Neural crest cell (in vitro differentiated cells): ENCODE measurements around the gene SRRM3. TPM values are rescaled to one million over a fixed set of nuclear protein-coding genes. Genes with fewer than 3 reads are reported as not detected.
"Not testable (repeated sequence)": the region's sequence is repeated elsewhere in the genome, so short reads cannot be mapped to it uniquely, and the experiment has no call there.

Experiments used
- DNase-seq: peaks from one replicate; pipeline ENCODE4 v3.0.0; 2021; ENCODE audit warnings: low read depth, mixed read lengths, low spot score
- H3K27ac Mint-ChIP-seq: one replicate; pipeline ENCODE4 v1.8.0; 2021; ENCODE audit warnings: mild to moderate bottlenecking, mixed read lengths; ENCODE audit not compliant: unreplicated experiment
- H3K27me3 Mint-ChIP-seq: 2 replicates; pipeline ENCODE4 v1.8.0; 2021; ENCODE audit warnings: low read depth, mild to moderate bottlenecking, mixed read lengths
- H3K36me3 Mint-ChIP-seq: 2 replicates; pipeline ENCODE4 v1.8.0; 2021; ENCODE audit warnings: low read depth, mild to moderate bottlenecking, mixed read lengths
- H3K4me1 Mint-ChIP-seq: 2 replicates; pipeline ENCODE4 v1.8.0; 2021; ENCODE audit warnings: mixed read lengths
- H3K4me3 Mint-ChIP-seq: one replicate; pipeline ENCODE4 v1.8.0; 2021; ENCODE audit warnings: mild to moderate bottlenecking, mixed read lengths
- H3K9me3 Mint-ChIP-seq: 2 replicates; pipeline ENCODE4 v1.8.0; 2021; ENCODE audit warnings: mixed read lengths
- CTCF ChIP-seq: fragments of 200-600 bp; sonication (generic); conservative IDR thresholded peaks from 2 replicates; pipeline ENCODE4 v1.5.0; 2021; ENCODE audit warnings: antibody characterized with exemption, mild to moderate bottlenecking
- total RNA-seq: library from RNA; stranded (reverse); gene quantifications from 2 replicates; pipeline ENCODE4 v1.2.1, GENCODE V29; 2021

Gene SRRM3
- total RNA-seq, 1 donor from 2014 or later = 4.9 TPM

- H3K4me1 Mint-ChIP-seq = no peaks in the 10 kb centered on the region
Observed at GRCh38 chr7:76204147-76204546, 2.5 kb downstream of the SRRM3 start.

GRCh38 chr7:76206633-76207032 lies 4.9 kb downstream of the SRRM3 start:
- H3K4me3 Mint-ChIP-seq = no peak overlapping the region

More at GRCh38 chr7:76204147-76204546, 2.5 kb downstream of the SRRM3 start:
- TF ChIP-seq CTCF = no peak
- Mint-ChIP-seq H3K27ac (no peak overlapping the region), H3K27me3 (peaks cover 47% of the 10 kb centered on the region), H3K4me3 (no peak overlapping the region), H3K36me3 (no peaks in the 10 kb centered on the region), H3K9me3 (no peaks in the 10 kb centered on the region)
- no peak for DNase-seq

GRCh38 chr7:76209310-76209709 lies 7.6 kb downstream of the SRRM3 start:
- H3K27me3 Mint-ChIP-seq = peaks cover 39% of the 10 kb centered on the region
- H3K4me3 Mint-ChIP-seq = no peak overlapping the region
- no peaks in the 10 kb centered on the region for H3K4me1 Mint-ChIP-seq
- TF ChIP-seq CTCF = no peak
- DNase-seq = no peak
- H3K27ac Mint-ChIP-seq = no peak overlapping the region
- H3K9me3 Mint-ChIP-seq = no peaks in the 10 kb centered on the region
- no peaks in the 10 kb centered on the region for H3K36me3 Mint-ChIP-seq

More at GRCh38 chr7:76206633-76207032, 4.9 kb downstream of the SRRM3 start:
- Mint-ChIP-seq H3K36me3 (no peaks in the 10 kb centered on the region), H3K27ac (no peak overlapping the region), H3K9me3 (no peaks in the 10 kb centered on the region), H3K27me3 (peaks cover 50% of the 10 kb centered on the region), H3K4me1 (no peaks in the 10 kb centered on the region)
- no peak for TF ChIP-seq CTCF
- no peak for DNase-seq

GRCh38 chr7:76211216-76211615 lies 9.5 kb downstream of the SRRM3 start:
- no peak for TF ChIP-seq CTCF
- Mint-ChIP-seq H3K36me3 (no peaks in the 10 kb centered on the region), H3K9me3 (no peaks in the 10 kb centered on the region), H3K4me3 (no peak overlapping the region), H3K4me1 (peaks cover under 1% of the 10 kb centered on the region), H3K27ac (no peak overlapping the region), H3K27me3 (peaks cover 34% of the 10 kb centered on the region)
- no peak for DNase-seq

GRCh38 chr7:76215349-76215748 lies 13.7 kb downstream of the SRRM3 start:
- H3K4me3 Mint-ChIP-seq, H3K27ac Mint-ChIP-seq, DNase-seq, H3K9me3 Mint-ChIP-seq, H3K36me3 Mint-ChIP-seq: not testable (repeated sequence)
- Mint-ChIP-seq H3K27me3 (peaks cover 38% of the 10 kb centered on the region), H3K4me1 (peaks cover 14% of the 10 kb centered on the region)

- H3K36me3 Mint-ChIP-seq = no peaks in the 10 kb centered on the region
- no peak overlapping the region for H3K27ac Mint-ChIP-seq
- no peak overlapping the region for H3K4me3 Mint-ChIP-seq
- DNase-seq = peak; percentile 19
- TF ChIP-seq CTCF = no peak
- H3K4me1 Mint-ChIP-seq = peaks cover 16% of the 10 kb centered on the region
- H3K27me3 Mint-ChIP-seq = peaks cover 38% of the 10 kb centered on the region
- no peaks in the 10 kb centered on the region for H3K9me3 Mint-ChIP-seq
Observed at GRCh38 chr7:76216381-76217082, 14.8 kb downstream of the SRRM3 start.
